ENCODE measurements around the gene WNT5A. TPM values are rescaled to one million over a fixed set of nuclear protein-coding genes. Genes with fewer than 3 reads are reported as not detected.

WNT5A gene
- polyA plus RNA-seq, 1 donor from 2014 or later, result 0.59 TPM

- Histone ChIP-seq H3K4me2 (ENCODE audit: low read length) (no peak overlapping the region), H3K9me3 (ENCODE audit: low read length) (no peaks in the 10 kb centered on the region), H3K9me2 (ENCODE audit: insufficient read depth, low read length) (no peaks in the 10 kb centered on the region), H3K9ac (ENCODE audit: low read length) (no peak overlapping the region), H3K36me3 (ENCODE audit: insufficient read depth, low read length) (no peaks in the 10 kb centered on the region), H3K79me2 (replicated peaks; ENCODE audit: insufficient read depth, low read length) (no peaks in the 10 kb centered on the region), H3K27me3 (ENCODE audit: insufficient read depth, low read depth, low read length) (no peaks in the 10 kb centered on the region), H3K27ac (ENCODE audit: low read length) (no peak overlapping the region), H3K4me3 (ENCODE audit: low read length) (no peak overlapping the region), H3F3A (ENCODE audit: insufficient read depth, low read length, poor library complexity, severe bottlenecking) (no peaks in the 10 kb centered on the region), H2AFZ (ENCODE audit: low read depth, low read length) (no peak overlapping the region), H4K20me1 (ENCODE audit: insufficient read depth) (no peaks in the 10 kb centered on the region)
- no peak for TF ChIP-seq MXI1 (conservative IDR thresholded peaks at IDR 0.05; ENCODE audit: poor library complexity, severe bottlenecking)
- TF ChIP-seq SMC3 (conservative IDR thresholded peaks at IDR 0.05; ENCODE audit: poor library complexity), result no peak
- no peak for TF ChIP-seq EZH2 (IDR thresholded peaks at IDR 0.05; ENCODE audit: borderline replicate concordance, insufficient read depth, low read length, poor library complexity, severe bottlenecking)
- TF ChIP-seq TAF1 (IDR thresholded peaks at IDR 0.05; ENCODE audit: low read depth), result no peak
- TF ChIP-seq RAD21 (conservative IDR thresholded peaks at IDR 0.05), result no peak
- TF ChIP-seq POLR2AphosphoS5 (IDR thresholded peaks at IDR 0.05), result no peak
- TF ChIP-seq EP300 (conservative IDR thresholded peaks at IDR 0.05; ENCODE audit: poor library complexity, severe bottlenecking), result no peak
- no peak for TF ChIP-seq CTCF (IDR thresholded peaks at IDR 0.05; ENCODE audit: poor library complexity, severe bottlenecking)
- no peak for TF ChIP-seq REST (IDR thresholded peaks at IDR 0.05; ENCODE audit: borderline replicate concordance)
Measured at GRCh38 chr3:55442861-55443260, 44.2 kb downstream of the WNT5A start.

- no peak overlapping the region for H3K4me2 ChIP-seq (ENCODE audit: low read length)
- H3K9me2 ChIP-seq (ENCODE audit: insufficient read depth, low read length), result no peaks in the 10 kb centered on the region
- no peak overlapping the region for H3K4me3 ChIP-seq (ENCODE audit: low read length)
- H3F3A ChIP-seq (ENCODE audit: insufficient read depth, low read length, poor library complexity, severe bottlenecking), result no peaks in the 10 kb centered on the region
- H2AFZ ChIP-seq (ENCODE audit: low read depth, low read length), result no peak overlapping the region
- H3K27me3 ChIP-seq (ENCODE audit: insufficient read depth, low read depth, low read length), result no peaks in the 10 kb centered on the region
- no peak overlapping the region for H3K9ac ChIP-seq (ENCODE audit: low read length)
- H3K27ac ChIP-seq (ENCODE audit: low read length), result no peak overlapping the region
- TF ChIP-seq CTCF (IDR thresholded peaks at IDR 0.05; ENCODE audit: poor library complexity, severe bottlenecking) (no peak), SMC3 (conservative IDR thresholded peaks at IDR 0.05; ENCODE audit: poor library complexity) (no peak), TAF1 (IDR thresholded peaks at IDR 0.05; ENCODE audit: low read depth) (no peak), REST (IDR thresholded peaks at IDR 0.05; ENCODE audit: borderline replicate concordance) (no peak), EP300 (conservative IDR thresholded peaks at IDR 0.05; ENCODE audit: poor library complexity, severe bottlenecking) (no peak), POLR2AphosphoS5 (IDR thresholded peaks at IDR 0.05) (no peak), EZH2 (IDR thresholded peaks at IDR 0.05; ENCODE audit: borderline replicate concordance, insufficient read depth, low read length, poor library complexity, severe bottlenecking) (no peak), MXI1 (conservative IDR thresholded peaks at IDR 0.05; ENCODE audit: poor library complexity, severe bottlenecking) (no peak), RAD21 (conservative IDR thresholded peaks at IDR 0.05) (no peak)
- no peaks in the 10 kb centered on the region for H3K9me3 ChIP-seq (ENCODE audit: low read length)
- no peaks in the 10 kb centered on the region for H3K79me2 ChIP-seq (replicated peaks; ENCODE audit: insufficient read depth, low read length)
- no peaks in the 10 kb centered on the region for H4K20me1 ChIP-seq (ENCODE audit: insufficient read depth)
- no peaks in the 10 kb centered on the region for H3K36me3 ChIP-seq (ENCODE audit: insufficient read depth, low read length)
Measured at GRCh38 chr3:55441499-55441898, 45.6 kb downstream of the WNT5A start.
